ENCODE results near the gene BTG3.

BTG3 gene

DNA sequence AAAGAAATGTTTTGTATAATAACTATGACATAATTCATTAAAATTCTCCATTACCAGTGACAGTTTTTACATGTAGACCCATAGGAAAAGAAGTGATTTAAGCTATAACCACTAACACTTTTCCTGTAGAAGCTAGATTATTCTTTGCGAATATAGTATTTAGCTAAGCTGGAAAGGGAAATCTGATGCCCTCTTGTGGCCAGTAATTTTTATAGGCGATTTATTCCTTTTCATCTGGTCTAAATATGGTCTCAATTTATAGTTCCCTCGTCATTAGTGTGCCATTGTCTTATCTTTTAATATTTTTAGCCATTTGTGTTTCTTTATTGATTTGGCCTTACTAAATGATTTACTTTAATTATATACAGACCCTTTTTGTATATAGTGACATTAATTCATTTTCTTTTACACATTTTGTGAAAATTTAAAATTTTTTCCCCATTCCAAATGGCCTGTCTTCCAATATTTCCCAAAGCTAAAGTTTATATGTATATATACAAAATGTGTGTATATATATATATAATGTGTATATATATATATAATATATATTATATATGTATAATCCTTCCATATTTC is 26.7 kb downstream of the BTG3 start:
- peak; percentile 67 for DNase-seq (ENCODE audit: low spot score)

- DNase-seq (ENCODE audit: low spot score): no peak
Observed at GRCh38 chr21:17583898-17584297, 28.8 kb downstream of the BTG3 start.

DNA sequence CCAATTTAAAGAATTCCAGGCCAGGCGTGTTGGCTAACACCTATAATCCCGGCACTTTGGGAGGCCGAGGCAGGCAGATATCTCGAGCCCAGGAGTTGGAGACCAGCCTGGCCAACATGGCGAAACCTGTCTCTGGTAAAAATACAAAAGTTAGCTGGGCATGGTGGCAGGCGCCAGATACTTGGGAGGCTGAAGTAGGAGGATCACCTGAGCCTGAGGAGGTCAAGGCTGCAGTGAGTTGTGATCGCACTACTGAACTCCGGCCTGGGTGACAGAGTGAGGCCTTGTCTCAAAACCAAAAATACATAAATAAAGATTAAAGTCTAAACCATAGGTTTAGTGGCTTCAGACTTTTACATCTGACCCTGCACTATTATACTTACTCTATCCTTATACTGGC is 32.4 kb downstream of the BTG3 start:
- DNase-seq (ENCODE audit: low spot score): no peak

DNA sequence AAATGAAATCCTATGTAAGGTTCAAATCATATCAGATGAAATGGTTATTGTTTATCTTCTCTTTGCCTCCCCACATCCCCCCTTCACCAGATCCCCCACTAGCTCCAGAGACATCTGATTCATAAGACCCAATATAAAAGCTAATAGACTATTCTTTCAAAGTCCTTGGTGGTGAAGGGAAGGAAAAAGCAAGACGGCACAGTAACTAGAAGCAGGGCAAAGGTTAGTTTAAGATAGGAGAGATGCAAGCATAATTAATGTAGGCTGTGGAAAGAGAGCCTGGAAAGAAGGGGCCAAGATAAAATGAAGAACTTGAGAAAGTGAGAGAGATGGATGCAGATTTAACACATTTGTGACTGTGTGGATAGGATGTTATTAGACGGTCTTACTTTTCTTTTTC is 33.8 kb downstream of the BTG3 start:
- no peak for DNase-seq (ENCODE audit: low spot score)

DNA sequence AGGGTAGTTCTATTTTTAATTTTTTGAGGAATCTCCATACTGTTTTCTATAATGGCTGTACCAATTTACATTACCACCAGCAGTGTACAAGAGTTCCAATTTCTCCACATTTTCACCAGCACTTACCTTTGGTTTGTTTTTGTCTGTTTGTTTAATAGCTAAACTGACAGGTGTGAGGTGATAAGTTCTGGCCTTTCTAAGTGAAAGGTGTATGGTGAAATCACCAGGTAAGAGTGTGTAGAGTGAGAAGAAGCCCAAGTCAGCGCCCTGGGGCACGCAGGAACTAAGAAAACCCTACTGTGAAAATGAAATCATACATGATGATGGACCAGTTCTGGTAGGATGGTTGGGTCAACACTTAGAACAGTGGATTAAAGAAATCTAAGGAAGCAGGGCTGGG is 34.5 kb downstream of the BTG3 start:
- no peak for DNase-seq (ENCODE audit: low spot score)

DNA sequence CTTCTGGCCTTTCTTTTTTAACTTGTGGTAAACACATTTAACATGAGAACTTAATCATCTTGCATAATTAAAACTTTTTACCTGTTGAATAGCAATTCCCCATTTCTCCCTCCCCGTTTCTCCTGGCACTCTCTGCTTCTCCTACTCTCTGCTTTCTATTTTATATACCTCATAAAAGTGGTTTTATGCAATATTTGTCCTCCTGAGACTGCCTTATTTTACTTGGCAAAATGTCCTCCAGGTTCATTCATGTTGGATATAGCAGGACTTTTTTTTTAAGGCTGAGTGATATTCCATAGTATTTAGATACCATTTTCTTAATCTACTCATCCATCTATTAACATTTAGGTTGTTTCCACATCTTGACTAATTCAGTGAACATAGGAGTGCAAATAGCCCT is 35.0 kb downstream of the BTG3 start:
- DNase-seq (ENCODE audit: low spot score): no peak

GRCh38 chr21:17576080-17576835 is 36.4 kb downstream of the BTG3 start:
- DNase-seq (ENCODE audit: low spot score): no peak

- DNase-seq (ENCODE audit: low spot score): no peak
Observed at GRCh38 chr21:17575076-17575475, 37.6 kb downstream of the BTG3 start.

GRCh38 chr21:17572431-17572830 is 40.3 kb downstream of the BTG3 start:
- DNase-seq (ENCODE audit: low spot score): no peak

- no peak for DNase-seq (ENCODE audit: low spot score)
Observed at GRCh38 chr21:17570786-17571185, 41.9 kb downstream of the BTG3 start.

GRCh38 chr21:17560377-17561025 is 52.2 kb downstream of the BTG3 start:
- DNase-seq (ENCODE audit: low spot score): no peak

DNA sequence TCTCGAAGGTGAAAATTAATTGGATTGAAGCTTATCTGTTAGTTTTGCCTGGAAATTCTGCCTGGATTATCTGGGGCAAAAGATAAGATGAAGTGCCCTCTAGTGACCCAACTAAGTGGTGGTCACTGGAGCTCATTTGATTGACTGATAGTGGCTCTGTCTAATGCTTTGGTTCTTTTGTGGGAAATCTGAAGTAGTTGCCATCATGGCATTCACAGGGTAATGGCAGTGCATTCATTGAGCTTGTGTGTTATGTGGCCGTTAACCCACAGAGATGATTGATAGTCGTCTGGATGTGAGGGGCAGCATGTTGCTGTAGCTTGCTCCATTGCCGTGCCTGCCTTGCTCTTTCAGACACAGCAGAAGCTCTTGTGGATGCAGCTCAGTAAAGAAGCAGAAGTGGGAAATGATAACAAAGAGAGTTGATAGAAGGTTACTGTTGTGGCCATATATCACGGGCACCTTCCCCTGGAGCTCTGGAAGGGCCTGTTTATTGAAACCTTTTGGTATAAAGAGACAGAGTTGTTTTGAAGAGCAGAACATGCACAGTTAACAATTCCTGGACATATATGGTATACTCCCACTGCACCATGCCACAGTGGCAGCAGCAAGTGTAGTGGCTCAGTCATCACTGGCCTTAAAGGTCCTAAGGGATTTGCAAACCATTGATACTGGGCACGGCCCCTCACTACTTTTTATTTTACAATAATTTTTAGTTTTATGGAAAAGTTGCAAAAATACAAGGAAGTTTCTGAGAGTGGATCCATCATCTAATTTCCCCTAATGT is 57.8 kb downstream of the BTG3 start:
- DNase-seq (ENCODE audit: low spot score): peak; percentile 33

DNA sequence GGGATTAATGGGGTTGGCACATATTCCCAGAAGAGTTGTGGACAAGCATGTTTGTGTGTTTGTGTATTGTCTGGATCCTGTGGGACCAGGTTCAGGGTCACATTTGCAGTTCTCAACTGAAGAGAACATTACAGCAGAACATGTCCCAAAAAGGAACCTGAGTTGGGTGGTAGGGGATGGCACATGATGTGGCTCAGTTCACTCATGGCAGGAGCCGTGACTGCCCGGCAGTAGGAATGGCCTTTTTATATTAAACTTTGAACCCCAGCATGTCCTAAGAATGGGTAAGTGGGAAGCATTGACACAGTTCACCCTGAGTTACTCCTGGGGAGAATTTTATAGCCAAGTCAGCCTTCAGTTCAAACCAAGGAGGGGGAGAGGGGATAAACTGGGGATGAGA is 58.6 kb downstream of the BTG3 start:
- no peak for DNase-seq (ENCODE audit: low spot score)

DNA sequence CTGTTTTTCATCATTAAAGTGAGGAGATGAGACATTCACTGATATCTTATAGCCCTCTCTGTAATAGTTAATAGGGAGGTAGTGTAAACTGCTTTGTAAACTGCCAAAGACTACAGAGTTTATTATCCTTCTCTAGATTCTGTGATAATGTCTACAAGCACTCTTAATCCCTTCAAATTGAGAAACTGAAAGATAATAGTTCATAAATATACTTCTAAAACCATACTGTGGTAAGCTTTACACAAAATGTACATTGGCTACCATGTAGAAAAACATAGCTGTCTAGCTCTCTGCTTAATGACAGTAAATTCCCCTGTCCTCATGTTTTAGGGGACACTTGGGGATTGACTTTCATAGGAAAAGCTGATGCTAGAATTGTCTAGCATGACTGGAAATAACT is 60.3 kb downstream of the BTG3 start:
- DNase-seq (ENCODE audit: low spot score): no peak

GRCh38 chr21:17550671-17551308 is 61.9 kb downstream of the BTG3 start:
- no peak for DNase-seq (ENCODE audit: low spot score)

DNA sequence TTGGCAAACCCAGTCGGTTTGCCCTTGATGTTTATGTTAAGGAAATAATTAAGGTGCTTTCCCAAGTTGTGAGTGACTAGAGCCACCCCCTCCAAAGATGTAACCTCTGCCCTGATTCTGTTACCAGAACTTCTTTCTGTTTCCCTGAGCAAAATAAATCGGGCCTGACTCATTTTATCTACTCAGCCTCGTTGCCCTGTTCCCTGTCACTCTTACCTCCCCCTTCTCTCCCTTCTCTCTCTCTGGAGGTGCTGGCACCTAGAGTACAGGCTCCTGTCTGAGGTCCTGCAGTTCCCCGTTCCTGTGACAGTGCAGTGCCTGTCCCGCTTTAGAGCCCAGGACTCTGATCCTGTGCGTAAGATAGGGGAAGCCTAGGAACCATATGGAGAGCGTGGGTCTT is 64.4 kb downstream of the BTG3 start:
- DNase-seq (ENCODE audit: low spot score): no peak

DNA sequence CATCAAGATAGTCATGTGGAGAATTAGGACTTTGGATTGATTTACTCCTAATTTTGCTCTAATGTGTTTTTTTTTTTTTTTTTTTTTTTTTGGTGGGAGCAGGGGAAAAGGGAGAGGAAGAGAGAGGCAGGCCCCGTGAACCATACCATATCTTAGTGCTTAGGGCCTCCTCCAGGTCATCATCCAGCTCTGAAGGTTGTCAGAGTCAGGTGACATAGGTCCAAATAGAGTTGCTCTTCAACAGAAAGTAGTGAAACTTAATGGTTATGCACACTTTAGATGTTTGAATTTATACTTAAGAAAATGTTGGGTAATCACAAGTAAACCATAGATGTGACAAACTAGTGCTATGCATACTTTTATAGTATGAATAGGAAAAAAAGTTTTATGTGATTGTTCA is 67.7 kb downstream of the BTG3 start:
- no peak for DNase-seq (ENCODE audit: low spot score)

All from SW480 (cell line).